Neuronal stem cell (in vitro differentiated cells): ENCODE results near the gene ARF4.

Experiments
- DNase-seq: peaks from one replicate; pipeline ENCODE4 v3.0.0-alpha.2; 2013; ENCODE audit warnings: low spot score
- H2AFZ ChIP-seq: one replicate; pipeline ENCODE4 v1.6.1; 2013; ENCODE audit warnings: mild to moderate bottlenecking, low read length, inconsistent platforms
- H2AK5ac ChIP-seq: 2 replicates; pipeline ENCODE4 v1.6.1; 2013; ENCODE audit warnings: low read depth, mild to moderate bottlenecking, inconsistent platforms, low read length, moderate library complexity, mixed read lengths
- H2BK120ac ChIP-seq: 2 replicates; pipeline ENCODE4 v1.6.1; 2013; ENCODE audit warnings: low read depth, mild to moderate bottlenecking, inconsistent platforms, low read length, moderate library complexity, mixed read lengths
- H2BK12ac ChIP-seq: one replicate; pipeline ENCODE4 v1.6.1; 2013; ENCODE audit warnings: low read length, inconsistent platforms
- H2BK15ac ChIP-seq: 2 replicates; pipeline ENCODE4 v1.6.1; 2013; ENCODE audit warnings: mild to moderate bottlenecking, low read length, inconsistent platforms, mixed read lengths
- H2BK5ac ChIP-seq: one replicate; pipeline ENCODE4 v1.6.1; 2013; ENCODE audit warnings: inconsistent platforms, mild to moderate bottlenecking, low read length, moderate library complexity
- H3K14ac ChIP-seq: one replicate; pipeline ENCODE4 v1.6.1; 2013; ENCODE audit warnings: low read length, inconsistent platforms
- H3K18ac ChIP-seq: 2 replicates; pipeline ENCODE4 v1.6.1; 2013; ENCODE audit warnings: low read length, inconsistent platforms
- H3K23ac ChIP-seq: 2 replicates; pipeline ENCODE4 v1.6.1; 2013; ENCODE audit warnings: low read depth, mild to moderate bottlenecking, mixed read lengths, low read length, inconsistent platforms; ENCODE audit not compliant: poor library complexity
- H3K27ac ChIP-seq: replicated peaks from 3 replicates; pipeline ENCODE4 v1.5.1; 2013; ENCODE audit warnings: low read length, inconsistent platforms
- H3K27me3 ChIP-seq, 3 experiments: 2 replicates each; pipeline ENCODE4 v1.6.1; 2013; ENCODE audit warnings: low read length in 3 of 3, mild to moderate bottlenecking in 2 of 3, inconsistent platforms in 1 of 3, low read depth in 1 of 3, mixed read lengths in 1 of 3, moderate library complexity in 1 of 3; ENCODE audit not compliant: control insufficient read depth in 3 of 3, insufficient read depth in 3 of 3
- H3K36me3 ChIP-seq, 2 donors: replicated peaks in 1 of 2; 2 replicates each; pipeline ENCODE4 v1.6.1; 2013; ENCODE audit warnings: low read length in 2 of 2; ENCODE audit not compliant: control insufficient read depth in 2 of 2, insufficient read depth in 2 of 2
- H3K4ac ChIP-seq: 2 replicates; pipeline ENCODE4 v1.6.1; 2013; ENCODE audit warnings: inconsistent platforms, mild to moderate bottlenecking, low read length, moderate library complexity
- H3K4me1 ChIP-seq, 2 donors: 1 replicate in 1 of 2; 2 replicates in 1 of 2; pipeline ENCODE4 v1.6.1; 2013; ENCODE audit warnings: low read length in 2 of 2, low read depth in 1 of 2; ENCODE audit not compliant: control insufficient read depth in 2 of 2, insufficient read depth in 1 of 2
- H3K4me2 ChIP-seq: one replicate; pipeline ENCODE4 v1.6.1; 2013; ENCODE audit warnings: mild to moderate bottlenecking, low read length, inconsistent platforms; ENCODE audit not compliant: insufficient read depth, poor library complexity, severe bottlenecking
- H3K4me3 ChIP-seq, 2 donors: 2 replicates each; pipeline ENCODE4 v1.5.1; 2013; ENCODE audit warnings: low read length in 2 of 2, mild to moderate bottlenecking in 2 of 2, inconsistent platforms in 1 of 2, moderate library complexity in 1 of 2
- H3K79me1 ChIP-seq: one replicate; pipeline ENCODE4 v1.6.1; 2013; ENCODE audit warnings: low read depth, mild to moderate bottlenecking, inconsistent platforms, low read length, moderate library complexity
- H3K9ac ChIP-seq: one replicate; pipeline ENCODE4 v1.6.1; 2013; ENCODE audit warnings: mild to moderate bottlenecking, low read depth, low read length, inconsistent platforms; ENCODE audit not compliant: poor library complexity
- H3K9me3 ChIP-seq, 2 donors: replicated peaks in 1 of 2; 2 replicates each; pipeline versions ENCODE3 to v1.6.1; 2013; ENCODE audit warnings: low read length in 2 of 2, mild to moderate bottlenecking in 2 of 2, inconsistent platforms in 1 of 2, low read depth in 1 of 2, mixed read lengths in 1 of 2, moderate library complexity in 1 of 2; ENCODE audit not compliant: control insufficient read depth in 2 of 2, insufficient read depth in 1 of 2
- H4K8ac ChIP-seq: one replicate; pipeline ENCODE4 v1.6.1; 2013; ENCODE audit warnings: low read depth, mild to moderate bottlenecking, inconsistent platforms, low read length, moderate library complexity
- H4K91ac ChIP-seq: one replicate; pipeline ENCODE4 v1.6.1; 2013; ENCODE audit warnings: low read length, low read depth, mild to moderate bottlenecking, inconsistent platforms; ENCODE audit not compliant: poor library complexity
- WGBS, 2 donors: extraction: QIAGEN DNeasy Blood & Tissue Kit; methylation state at CpG; one replicate each; pipeline ENCODE4 v1.1.7; 2013; ENCODE audit warnings: missing lambda C conversion rate in 2 of 2, mixed read lengths in 1 of 2; ENCODE audit not compliant: insufficient read length in 2 of 2, insufficient replicate concordance in 1 of 2; ENCODE audit errors: extremely low coverage in 2 of 2; 5-methylcytosine and 5-hydroxymethylcytosine counted together

The ARF4 gene

GRCh38 chr3:57594576-57594975 lies 2.6 kb downstream of the ARF4 start:
- Histone ChIP-seq H3K4me3 (no peak overlapping the region), H3K18ac (no peak overlapping the region), H3K4me2 (no peak overlapping the region), H3K23ac (no peak overlapping the region), H4K8ac (no peak overlapping the region), H4K91ac (no peak overlapping the region), H2BK5ac (no peak overlapping the region), H3K14ac (no peak overlapping the region), H3K27me3 (no peaks in the 10 kb centered on the region), H3K9ac (no peak overlapping the region), H3K27ac (no peak overlapping the region), H3K4me1 (peaks cover 2 to 5% of the 10 kb centered on the region in 2 donors), H2AK5ac (no peak overlapping the region), H3K79me1 (peaks cover 8% of the 10 kb centered on the region), H3K36me3 (peaks cover 0 to 46% of the 10 kb centered on the region in 2 donors), H2BK120ac (no peak overlapping the region), H2BK12ac (no peak overlapping the region), H3K9me3 (no peaks in the 10 kb centered on the region), H2AFZ (no peak overlapping the region), H2BK15ac (no peak overlapping the region), H3K4ac (no peak overlapping the region)
- no CpG with 5 or more reads among the region's 5 CpGs for WGBS, 2 donors
- no peak for DNase-seq

- Histone ChIP-seq H3K4me3 (no peak overlapping the region), H2AFZ (no peak overlapping the region), H3K9me3 (no peaks in the 10 kb centered on the region), H3K14ac (no peak overlapping the region), H2BK12ac (no peak overlapping the region), H3K9ac (no peak overlapping the region), H2AK5ac (no peak overlapping the region), H3K23ac (no peak overlapping the region), H3K27me3 (no peaks in the 10 kb centered on the region), H4K8ac (no peak overlapping the region), H3K4ac (no peak overlapping the region), H3K27ac (no peak overlapping the region), H3K36me3 (peaks cover 0 to 48% of the 10 kb centered on the region in 2 donors), H3K18ac (no peak overlapping the region), H2BK120ac (no peak overlapping the region), H2BK15ac (no peak overlapping the region), H4K91ac (no peak overlapping the region), H2BK5ac (no peak overlapping the region), H3K4me1 (peaks cover 2 to 5% of the 10 kb centered on the region in 2 donors), H3K79me1 (peaks cover 11% of the 10 kb centered on the region), H3K4me2 (no peak overlapping the region)
- no peak for DNase-seq
- WGBS, 2 donors, result no CpG with 5 or more reads among the region's 4 CpGs
Measured at GRCh38 chr3:57594144-57594543, 3.0 kb downstream of the ARF4 start.

DNA sequence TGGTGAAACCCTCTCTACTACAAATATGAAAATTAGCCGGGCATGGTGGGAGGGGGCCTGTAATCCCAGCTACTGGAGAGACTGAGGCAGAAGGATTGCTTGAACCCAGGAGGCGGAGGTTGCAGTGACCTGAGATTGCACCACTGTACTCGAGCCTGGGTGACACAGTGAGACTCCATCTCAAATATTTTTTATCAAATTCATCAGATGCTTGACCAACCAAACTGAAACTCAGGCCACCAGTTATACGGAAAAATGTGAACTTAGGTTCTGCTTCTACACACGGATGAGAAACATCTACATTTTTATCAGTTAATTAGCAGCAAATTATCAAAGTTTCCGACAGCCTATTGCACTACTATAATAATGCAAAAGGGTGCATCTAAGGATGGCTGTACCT lies 4.8 kb downstream of the ARF4 start:
- Histone ChIP-seq H2AFZ (no peak overlapping the region), H3K27me3 (no peaks in the 10 kb centered on the region), H3K4me3 (no peak overlapping the region), H2AK5ac (no peak overlapping the region), H3K9me3 (no peaks in the 10 kb centered on the region), H4K91ac (no peak overlapping the region), H2BK5ac (no peak overlapping the region), H3K36me3 (peaks cover 0 to 55% of the 10 kb centered on the region in 2 donors), H3K4ac (no peak overlapping the region), H3K14ac (no peak overlapping the region), H3K79me1 (peaks cover 9% of the 10 kb centered on the region), H3K18ac (no peak overlapping the region), H2BK15ac (no peak overlapping the region), H3K23ac (no peak overlapping the region), H2BK12ac (no peak overlapping the region), H3K27ac (no peak overlapping the region), H4K8ac (no peak overlapping the region), H3K9ac (no peak overlapping the region), H2BK120ac (no peak overlapping the region), H3K4me2 (no peak overlapping the region), H3K4me1 (peaks cover 2 to 5% of the 10 kb centered on the region in 2 donors)
- DNase-seq, result no peak
- no CpG with 5 or more reads among the region's 6 CpGs for WGBS, 2 donors

DNA sequence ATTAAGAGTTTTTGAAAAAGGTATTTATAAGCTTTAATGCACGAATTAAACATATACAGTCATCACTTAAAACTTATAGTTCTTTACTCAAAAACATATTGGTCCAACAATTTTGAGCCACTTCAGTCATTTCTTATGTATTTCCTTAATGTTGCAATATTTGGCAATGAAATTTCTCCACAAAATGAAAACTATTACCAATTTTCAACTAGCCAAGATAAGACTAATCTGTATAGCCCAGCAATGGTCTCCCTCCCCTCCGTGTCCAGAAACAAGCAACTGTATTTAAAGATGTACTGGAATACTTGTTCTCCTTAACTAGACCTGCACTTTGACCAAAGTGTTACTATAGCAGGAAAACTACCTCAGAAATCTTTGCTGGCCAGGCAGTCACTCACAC lies 9.2 kb downstream of the ARF4 start:
- Histone ChIP-seq H3K36me3 (peaks cover 0 to 69% of the 10 kb centered on the region in 2 donors), H3K4ac (no peak overlapping the region)

More for the DNA sequence above, 9.2 kb downstream of the ARF4 start:
- Histone ChIP-seq H3K27me3 (no peaks in the 10 kb centered on the region), H2AK5ac (no peak overlapping the region), H4K8ac (no peak overlapping the region), H3K9me3 (no peaks in the 10 kb centered on the region), H2BK12ac (no peak overlapping the region), H4K91ac (no peak overlapping the region), H3K23ac (no peak overlapping the region), H3K4me1 (no peaks in the 10 kb centered on the region), H3K9ac (no peak overlapping the region), H3K4me2 (no peak overlapping the region), H3K79me1 (peaks cover 4% of the 10 kb centered on the region), H2BK120ac (no peak overlapping the region), H3K14ac (no peak overlapping the region), H3K27ac (no peak overlapping the region), H3K18ac (no peak overlapping the region), H3K4me3 (no peak overlapping the region), H2BK5ac (no peak overlapping the region), H2BK15ac (no peak overlapping the region), H2AFZ (no peak overlapping the region)
- no peak for DNase-seq
- WGBS, 2 donors, result no CpG with 5 or more reads among the region's 2 CpGs
